Activated CD8-positive, alpha-beta T cell treated with anti-CD3 and anti-CD28 coated beads, Interleukin-2, amount 10 ng/mL, durations not matched to agents 7 days and 5 days (primary cell): Measurements from ENCODE around the gene SIX3. TPM values are rescaled to one million over a fixed set of nuclear protein-coding genes. Genes with fewer than 3 reads are reported as not detected.

Experiments used
- ATAC-seq: fragments of 150-1000 bp; cut with Tn5 transposase; one replicate; pipeline ENCODE4 v1.10.0; 2021; ENCODE audit warnings: moderate library complexity
- CTCF ChIA-PET: fragments of 350-600 bp; sonication (Branson Sonifier 250); formaldehyde crosslinking; loops from one replicate; lab custom pipeline; 2021; ENCODE audit warnings: antibody characterized with exemption; lab: Charles Lee
- POLR2A ChIA-PET: fragments of 350-600 bp; sonication (Branson Sonifier 250); formaldehyde crosslinking; loops from one replicate; lab custom pipeline; 2021; ENCODE audit warnings: antibody characterized with exemption; lab: Charles Lee
- DNase-seq: peaks from one replicate; pipeline ENCODE4 v3.0.0-alpha.2; 2020
- H3K27ac Mint-ChIP-seq: one replicate; pipeline ENCODE4 v1.8.0; 2021; ENCODE audit warnings: mild to moderate bottlenecking, mixed read lengths
- H3K27me3 Mint-ChIP-seq: one replicate; pipeline ENCODE4 v1.8.0; 2021; ENCODE audit warnings: low read depth, mixed read lengths
- H3K36me3 Mint-ChIP-seq: one replicate; pipeline ENCODE4 v1.8.0; 2021; ENCODE audit warnings: low read depth, mixed read lengths
- H3K4me1 Mint-ChIP-seq: one replicate; pipeline ENCODE4 v1.8.0; 2021; ENCODE audit warnings: low read depth, mixed read lengths
- H3K4me3 Mint-ChIP-seq: one replicate; pipeline ENCODE4 v1.8.0; 2021; ENCODE audit warnings: mild to moderate bottlenecking, mixed read lengths
- H3K9me3 Mint-ChIP-seq: one replicate; pipeline ENCODE4 v1.8.0; 2022; ENCODE audit warnings: mixed read lengths; ENCODE audit not compliant: insufficient read depth
- total RNA-seq, 2 experiments: library from RNA; stranded (reverse); gene quantifications; one replicate each; pipeline ENCODE4 v1.2.3, GENCODE V29; 2021

SIX3 gene
- total RNA-seq, 2 experiments from 2014 or later: 0.10 TPM; not detected in 1

DNA sequence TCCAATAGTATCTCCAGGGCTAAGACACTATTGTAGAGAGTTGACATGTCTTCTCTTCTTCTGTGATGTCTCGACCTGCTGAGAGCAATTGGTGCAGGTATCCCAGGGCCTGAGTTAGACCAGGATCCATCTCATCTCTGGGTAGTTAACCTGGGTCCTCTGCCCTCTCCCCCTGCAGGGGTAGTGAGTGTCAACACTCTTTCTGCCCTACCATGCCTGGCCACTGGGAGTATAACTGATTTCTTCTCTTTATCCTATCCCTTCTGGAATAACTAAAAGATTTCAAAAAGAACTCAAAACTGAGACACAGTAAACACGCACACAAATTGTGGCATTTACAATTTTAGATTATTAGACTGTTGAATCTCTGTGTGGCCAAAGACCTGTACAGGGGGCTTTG, 20.8 kb upstream of the SIX3 start:
- no peak overlapping the region for H3K4me3 Mint-ChIP-seq
- DNase-seq (no peak), ATAC-seq (no peak)
- H3K27ac Mint-ChIP-seq: no peak overlapping the region
- H3K9me3 Mint-ChIP-seq: no peaks in the 10 kb centered on the region
- H3K4me1 Mint-ChIP-seq: no peaks in the 10 kb centered on the region
- ChIA-PET CTCF (no interaction called here), POLR2A (no interaction called here)
- H3K36me3 Mint-ChIP-seq: no peaks in the 10 kb centered on the region
- peaks cover 66% of the 10 kb centered on the region for H3K27me3 Mint-ChIP-seq

DNA sequence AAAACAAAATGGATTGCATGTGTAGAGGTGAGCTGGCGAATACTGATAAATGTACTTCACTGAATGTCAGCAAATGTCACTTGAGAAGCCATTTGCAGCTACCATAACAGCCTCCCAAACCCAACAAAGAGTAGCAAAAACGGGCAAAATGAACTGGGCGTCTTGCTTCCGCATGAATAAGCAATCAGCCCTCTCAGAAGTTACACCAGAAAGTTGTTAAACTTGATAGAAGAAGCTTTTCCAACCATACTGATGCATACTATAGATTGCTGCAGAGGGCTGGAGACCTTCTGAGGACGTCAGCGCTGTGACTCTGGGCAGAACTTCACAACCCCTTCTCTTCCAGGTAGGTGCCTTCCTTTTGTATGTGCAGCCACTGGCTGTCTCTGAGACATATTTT, 18.7 kb upstream of the SIX3 start:
- Mint-ChIP-seq H3K4me1 (no peaks in the 10 kb centered on the region), H3K9me3 (no peaks in the 10 kb centered on the region), H3K36me3 (no peaks in the 10 kb centered on the region), H3K27me3 (peaks cover 67% of the 10 kb centered on the region), H3K27ac (no peak overlapping the region), H3K4me3 (no peak overlapping the region)
- DNase-seq: no peak
- ChIA-PET POLR2A (no interaction called here), CTCF (interaction anchor here (2.0 kb wide), 1 partner anchor 443 kb away, joined by 11 read pairs; no protein-coding TSS in a partner anchor)
- no peak for ATAC-seq

DNA sequence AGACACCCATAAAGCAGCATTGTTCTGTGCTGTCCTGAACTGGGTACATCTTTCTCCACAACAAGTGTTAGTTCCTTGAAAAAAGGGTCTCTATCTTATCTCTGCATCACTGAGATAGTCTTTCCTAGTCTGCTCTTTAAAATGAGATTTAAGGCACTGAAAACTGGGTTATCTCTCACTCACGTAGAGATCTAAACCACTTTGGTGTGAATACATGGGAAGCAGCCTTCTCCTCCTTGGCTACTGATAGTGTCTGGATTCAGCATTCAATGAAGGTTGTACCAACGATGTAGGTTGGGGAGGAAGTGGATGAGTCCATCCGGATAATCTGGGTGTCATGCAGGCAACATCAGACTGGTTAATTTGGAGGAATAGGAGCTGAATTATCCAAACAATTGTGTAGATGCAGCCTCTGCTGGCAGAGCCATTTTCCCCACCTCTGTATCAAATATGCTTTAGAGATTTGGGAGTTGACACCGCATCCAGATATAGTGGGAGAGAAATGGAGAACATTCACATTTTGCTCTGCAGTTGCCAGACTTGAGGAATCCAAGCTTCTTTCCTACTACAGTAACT, 15.9 kb upstream of the SIX3 start:
- no peak for ATAC-seq
- peaks cover 66% of the 10 kb centered on the region for H3K27me3 Mint-ChIP-seq

DNA sequence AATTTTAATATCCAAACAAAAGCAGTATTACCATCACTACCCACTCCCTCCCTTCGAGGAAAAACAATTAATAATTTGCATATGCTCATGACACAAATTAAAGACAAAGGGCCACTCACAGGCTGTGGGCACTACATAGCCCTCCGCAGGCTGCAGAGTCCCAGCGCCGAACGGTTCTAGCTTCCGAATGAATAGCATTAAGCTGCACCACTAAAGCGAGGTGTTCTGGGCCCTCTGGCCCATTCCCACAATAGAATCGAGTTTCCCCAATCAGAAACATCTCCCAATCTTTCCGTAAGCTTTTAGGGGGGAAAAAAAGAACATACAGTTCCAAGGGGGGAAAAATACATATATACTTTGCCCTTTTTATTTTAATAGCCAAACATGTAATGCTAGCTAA, 14.5 kb upstream of the SIX3 start:
- ChIA-PET POLR2A (interaction anchor here (1.1 kb wide), 1 partner anchor 9 kb away, joined by 4 read pairs; no protein-coding TSS in a partner anchor), CTCF (interaction anchor here (0.8 to 2.8 kb wide), 5 partner anchors 25 to 448 kb away, joined by 3 to 12 read pairs (median 4); no protein-coding TSS in a partner anchor)
- Mint-ChIP-seq H3K4me3 (no peak overlapping the region), H3K27ac (no peak overlapping the region), H3K9me3 (no peaks in the 10 kb centered on the region), H3K4me1 (peaks cover 12% of the 10 kb centered on the region), H3K27me3 (peaks cover 72% of the 10 kb centered on the region), H3K36me3 (peaks cover 5% of the 10 kb centered on the region)
- no peak for ATAC-seq
- no peak for DNase-seq

More for the DNA sequence above, 15.9 kb upstream of the SIX3 start:
- Mint-ChIP-seq H3K4me1 (peaks cover 10% of the 10 kb centered on the region), H3K9me3 (no peaks in the 10 kb centered on the region), H3K4me3 (no peak overlapping the region), H3K27ac (no peak overlapping the region), H3K36me3 (no peaks in the 10 kb centered on the region)
- POLR2A ChIA-PET: no interaction called here
- no peak for DNase-seq
- CTCF ChIA-PET: interaction anchor here (1.0 to 2.8 kb wide), 3 partner anchors 29 to 446 kb away, joined by 3 to 12 read pairs (median 11); no protein-coding TSS in a partner anchor

DNA sequence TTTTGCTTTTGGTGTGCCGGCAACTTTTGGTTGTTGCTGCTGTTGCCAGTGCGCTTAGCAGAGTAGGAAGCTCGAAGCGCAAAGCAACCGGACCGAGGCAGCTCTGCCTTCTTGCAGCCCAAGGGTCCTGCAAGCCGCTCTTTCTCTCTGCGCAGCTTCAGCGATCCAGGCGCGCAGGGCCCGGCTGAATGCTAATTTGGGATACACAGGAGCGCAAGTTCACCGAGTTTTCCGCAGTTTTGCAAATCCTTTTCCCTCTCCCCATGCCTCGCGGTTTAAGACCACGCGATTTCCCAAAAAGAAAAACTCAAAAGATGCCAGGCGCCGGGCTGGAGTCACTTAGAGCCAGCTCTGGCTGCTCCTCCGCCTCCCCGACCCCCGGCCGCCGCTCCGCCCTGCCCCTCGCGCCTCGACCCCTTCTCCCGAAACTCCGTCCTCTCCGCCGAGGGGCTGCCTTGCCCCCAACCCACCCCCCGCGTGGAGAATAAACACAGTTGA, 13.5 kb upstream of the SIX3 start:
- CTCF ChIA-PET: interaction anchor here (2.0 to 2.8 kb wide), 2 partner anchors 27 to 449 kb away, joined by 11 to 12 read pairs; no protein-coding TSS in a partner anchor
- H3K9me3 Mint-ChIP-seq: no peaks in the 10 kb centered on the region
- ATAC-seq (no peak), DNase-seq (no peak)
- peaks cover 5% of the 10 kb centered on the region for H3K36me3 Mint-ChIP-seq
- peaks cover 73% of the 10 kb centered on the region for H3K27me3 Mint-ChIP-seq
- POLR2A ChIA-PET: interaction anchor here (1.1 kb wide), 1 partner anchor 10 kb away, joined by 4 read pairs; no protein-coding TSS in a partner anchor
- no peak overlapping the region for H3K27ac Mint-ChIP-seq
- H3K4me3 Mint-ChIP-seq: no peak overlapping the region
- H3K4me1 Mint-ChIP-seq: peaks cover 14% of the 10 kb centered on the region

DNA sequence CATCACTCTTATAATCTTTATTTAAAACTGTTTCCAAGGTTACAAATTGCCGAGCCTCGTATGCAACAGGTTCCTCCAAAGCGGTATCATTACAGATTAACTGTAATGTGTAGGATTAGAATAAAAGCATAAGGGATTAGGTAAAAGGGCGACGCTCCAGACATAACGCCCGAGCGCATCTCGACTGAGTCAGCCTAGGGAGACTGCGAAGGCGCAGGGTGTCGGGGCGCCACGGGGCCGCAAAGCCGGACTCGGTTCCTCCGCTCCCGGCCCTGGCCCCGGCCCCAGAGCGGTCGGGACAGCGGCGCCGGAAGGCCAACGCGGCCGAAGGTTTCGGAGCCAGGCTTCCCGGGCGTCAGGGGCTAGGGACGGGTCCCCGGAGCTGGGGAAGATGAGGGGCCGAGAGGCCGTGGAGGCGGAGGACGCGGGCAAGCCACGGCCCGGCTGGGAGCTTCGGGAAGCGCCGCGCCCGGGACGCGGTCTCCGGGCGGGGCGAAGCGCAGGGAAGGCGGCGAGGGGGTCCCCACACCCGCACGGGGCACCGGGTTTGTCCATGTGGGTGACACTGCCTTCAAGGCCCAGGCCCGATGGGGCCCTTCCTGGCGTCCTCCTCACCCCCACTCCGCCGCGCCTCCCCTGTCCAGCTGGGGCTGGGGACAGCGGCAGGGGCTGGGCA, 12.9 kb upstream of the SIX3 start:
- H3K4me1 Mint-ChIP-seq: peaks cover 16% of the 10 kb centered on the region
- no peak overlapping the region for H3K27ac Mint-ChIP-seq
- DNase-seq (no peak), ATAC-seq (no peak)
- H3K9me3 Mint-ChIP-seq: no peaks in the 10 kb centered on the region
- CTCF ChIA-PET: no interaction called here
- H3K27me3 Mint-ChIP-seq: peaks cover 74% of the 10 kb centered on the region
- H3K4me3 Mint-ChIP-seq: no peak overlapping the region
- H3K36me3 Mint-ChIP-seq: peaks cover 7% of the 10 kb centered on the region
- POLR2A ChIA-PET: no interaction called here

DNA sequence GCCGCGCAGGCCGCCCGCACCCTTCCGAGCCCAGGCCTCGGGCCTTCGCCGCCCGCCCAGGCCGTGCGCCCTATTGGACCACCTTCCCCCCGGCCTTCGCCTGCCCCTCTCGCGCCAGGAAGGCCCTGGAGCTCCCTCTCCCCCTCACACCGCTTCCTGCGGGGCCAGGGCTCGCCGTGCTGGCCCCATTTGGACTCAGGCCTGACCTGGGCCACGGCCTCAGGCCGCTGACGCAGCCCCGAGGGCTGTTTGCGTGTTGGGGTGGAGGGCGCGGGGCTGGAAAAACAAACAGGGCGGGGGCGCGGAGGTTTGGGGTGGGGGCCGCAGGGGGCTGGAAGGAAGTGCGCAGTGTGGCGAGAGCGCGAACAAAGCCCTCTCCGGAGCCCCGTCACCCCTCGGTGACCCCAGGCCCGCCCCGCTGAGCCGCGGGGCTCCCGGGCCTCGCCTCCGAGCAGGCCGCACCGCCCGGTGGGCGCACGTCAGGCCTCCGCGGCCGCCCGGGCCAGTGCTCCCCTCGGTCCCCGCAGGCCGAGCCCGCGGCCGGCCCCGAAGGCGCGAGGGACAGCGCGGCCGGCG, 12.3 kb upstream of the SIX3 start:
- Mint-ChIP-seq H3K36me3 (peaks cover 7% of the 10 kb centered on the region), H3K4me3 (no peak overlapping the region), H3K4me1 (peaks cover 16% of the 10 kb centered on the region), H3K27ac (no peak overlapping the region), H3K9me3 (no peaks in the 10 kb centered on the region), H3K27me3 (peaks cover 73% of the 10 kb centered on the region)
- ATAC-seq: no peak
- DNase-seq: no peak
- POLR2A ChIA-PET: no interaction called here
- CTCF ChIA-PET: no interaction called here

DNA sequence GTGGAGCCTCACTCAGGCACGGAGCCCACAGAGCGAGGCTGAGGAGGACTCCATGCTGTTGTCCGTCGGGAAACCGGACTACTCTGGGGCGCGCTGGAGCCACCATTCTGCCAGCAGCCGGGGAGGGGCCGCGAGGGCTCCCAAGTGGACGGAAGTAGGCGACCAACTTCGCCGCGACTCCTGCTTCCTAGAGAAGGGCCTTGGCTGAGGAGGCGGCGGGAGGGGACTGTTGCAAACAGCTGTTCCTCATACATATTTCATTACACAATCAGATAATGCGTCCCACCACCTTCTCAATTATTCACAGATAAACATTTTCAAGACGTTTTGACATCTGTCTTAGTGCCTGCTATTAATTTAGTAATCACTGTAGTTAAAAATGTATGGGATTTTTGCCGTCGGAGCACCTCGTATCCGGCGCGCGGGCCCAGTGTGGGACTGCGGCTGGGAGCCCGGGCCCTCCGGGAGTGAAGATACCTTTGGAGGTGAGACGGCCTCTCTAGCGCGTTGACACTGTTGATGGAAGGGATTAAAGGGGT, 11.7 kb upstream of the SIX3 start:
- Mint-ChIP-seq H3K27me3 (peaks cover 77% of the 10 kb centered on the region), H3K9me3 (no peaks in the 10 kb centered on the region), H3K27ac (peak overlapping the region; percentile 39), H3K36me3 (peaks cover 7% of the 10 kb centered on the region), H3K4me3 (peak overlapping the region; percentile 31), H3K4me1 (peaks cover 16% of the 10 kb centered on the region)
- ChIA-PET CTCF (no interaction called here), POLR2A (no interaction called here)
- no peak for DNase-seq
- ATAC-seq: no peak

DNA sequence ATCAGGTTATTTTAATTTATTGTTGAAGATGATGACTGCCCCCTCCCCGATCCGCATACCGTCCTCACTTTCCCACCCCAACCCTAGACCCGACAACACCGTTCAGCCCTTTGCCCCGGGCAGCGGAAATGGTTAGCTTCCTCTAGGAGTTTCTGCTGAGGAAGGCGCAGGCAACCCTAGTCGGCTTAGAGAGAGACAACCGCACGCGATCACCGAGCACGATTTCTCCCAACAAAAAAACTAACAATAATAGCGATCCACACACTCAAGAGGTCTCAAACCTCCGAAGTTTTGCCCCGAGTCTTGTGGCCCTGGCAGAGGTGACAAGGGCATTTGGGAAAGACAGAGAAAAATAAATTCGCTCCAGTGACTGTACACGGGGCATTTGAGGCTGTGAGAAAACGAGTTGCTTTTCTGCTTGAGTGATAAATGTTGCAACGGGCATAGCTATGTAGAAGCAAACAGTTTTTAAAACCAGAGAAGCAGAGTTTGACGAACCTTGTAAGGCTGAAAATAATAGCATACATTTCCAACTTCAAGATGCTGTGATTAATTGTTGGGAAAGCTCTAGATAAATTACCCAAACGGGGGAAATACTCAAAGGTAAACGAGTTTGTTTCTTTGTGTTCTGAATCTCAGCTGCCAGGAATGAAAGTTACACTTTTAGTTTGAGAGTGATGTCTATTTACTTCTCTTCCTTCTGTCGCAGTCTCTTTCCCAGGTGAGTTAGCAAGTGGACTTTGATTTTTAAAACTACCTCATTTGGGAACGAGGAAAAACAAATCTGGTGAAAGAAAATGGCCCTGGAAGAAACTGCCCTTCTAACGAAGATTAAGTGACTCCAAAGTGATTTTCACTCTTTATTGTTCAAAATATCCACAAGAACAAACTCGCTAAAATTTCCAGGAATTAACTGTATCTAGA, 11.0 kb upstream of the SIX3 start:
- no peak for ATAC-seq
- Mint-ChIP-seq H3K36me3 (peaks cover 7% of the 10 kb centered on the region), H3K27me3 (peaks cover 77% of the 10 kb centered on the region)

DNA sequence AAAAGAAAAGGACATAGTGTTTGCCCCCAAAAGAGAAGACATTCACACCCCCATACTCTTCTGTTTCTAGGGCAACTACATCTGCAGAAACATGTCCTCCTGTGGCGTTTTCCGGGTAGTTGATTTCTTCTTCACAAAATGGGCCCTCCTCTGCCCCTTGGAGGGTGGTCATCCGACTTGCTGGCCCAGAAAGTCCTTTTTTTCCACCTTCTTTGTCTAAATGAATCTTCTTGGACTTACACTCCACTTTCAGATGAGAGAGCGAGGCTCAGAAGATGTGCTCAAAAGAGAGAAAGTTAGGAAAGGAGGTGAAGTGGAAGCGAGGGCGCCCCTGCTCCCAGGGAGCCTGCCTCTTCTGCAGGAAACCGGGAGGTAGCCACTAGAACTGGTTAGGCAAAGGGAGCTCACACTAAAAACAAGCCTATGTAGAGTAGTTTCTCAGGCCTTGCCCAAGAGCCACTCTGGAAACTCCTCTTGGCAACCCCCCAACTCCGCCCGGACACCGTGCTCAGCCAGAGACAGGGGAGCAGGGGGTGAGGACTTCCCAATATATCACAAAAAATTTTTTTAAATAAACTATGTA, 10.2 kb upstream of the SIX3 start:
- no peak for DNase-seq
- peaks cover 76% of the 10 kb centered on the region for H3K27me3 Mint-ChIP-seq
- H3K9me3 Mint-ChIP-seq: no peaks in the 10 kb centered on the region
- H3K27ac Mint-ChIP-seq: no peak overlapping the region
- ChIA-PET CTCF (interaction anchor here (1.2 kb wide), 1 partner anchor 24 kb away, joined by 3 read pairs; no protein-coding TSS in a partner anchor), POLR2A (interaction anchor here (0.7 kb wide), 1 partner anchor 313 kb away, joined by 4 read pairs; no protein-coding TSS in a partner anchor)
- peaks cover 7% of the 10 kb centered on the region for H3K36me3 Mint-ChIP-seq
- H3K4me3 Mint-ChIP-seq: no peak overlapping the region
- peaks cover 19% of the 10 kb centered on the region for H3K4me1 Mint-ChIP-seq
- ATAC-seq: no peak

More for the DNA sequence above, 11.0 kb upstream of the SIX3 start:
- Mint-ChIP-seq H3K4me3 (peak overlapping the region; percentile 31), H3K27ac (peak overlapping the region; percentile 39), H3K4me1 (peaks cover 19% of the 10 kb centered on the region), H3K9me3 (no peaks in the 10 kb centered on the region)
- ChIA-PET CTCF (interaction anchor here (1.2 kb wide), 1 partner anchor 24 kb away, joined by 3 read pairs; no protein-coding TSS in a partner anchor), POLR2A (no interaction called here)
- DNase-seq: no peak
